ENCODE data around the gene IFIH1.

Gene IFIH1

DNA sequence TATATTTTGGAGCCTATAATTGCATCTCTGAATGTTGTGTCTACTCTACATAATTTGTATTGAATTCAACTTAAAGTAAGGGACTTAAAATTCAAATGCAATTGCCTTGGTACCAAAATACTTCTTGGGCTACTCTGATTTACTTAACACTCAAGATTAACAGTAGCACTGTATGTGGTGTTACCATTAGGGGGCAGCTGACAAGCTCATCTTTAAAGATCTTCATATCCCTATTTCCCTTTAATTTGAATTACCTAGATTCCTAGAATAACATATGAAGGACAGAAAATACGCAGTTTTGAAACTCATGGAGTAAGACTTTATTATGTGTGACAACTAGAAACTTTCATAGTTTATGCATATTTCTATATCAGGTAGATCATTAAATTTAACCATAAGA, 37.8 kb downstream of the IFIH1 start:
- WGBS (ENCODE audit: extremely low coverage, insufficient coverage, insufficient read length) = no CpG with 5 or more reads among the region's 1 CpG
- H3K23ac ChIP-seq (ENCODE audit: low read length) = no peak overlapping the region
- no peak overlapping the region for H3K27ac ChIP-seq (ENCODE audit: low read depth, low read length)
- H3K14ac ChIP-seq (ENCODE audit: low read length) = no peak overlapping the region
- peaks cover 2% of the 10 kb centered on the region for H3K79me1 ChIP-seq (ENCODE audit: low read length)
- H3K36me3 ChIP-seq (ENCODE audit: control insufficient read depth in 1 of 2, insufficient read depth in 2 of 2, low read length in 2 of 2) = no peaks in the 10 kb centered on the region
- H3K9me3 ChIP-seq (ENCODE audit: insufficient read depth, low read depth, low read length) = no peaks in the 10 kb centered on the region
- no peak overlapping the region for H2BK5ac ChIP-seq (ENCODE audit: low read depth, low read length, poor library complexity)
- H2AFZ ChIP-seq (ENCODE audit: insufficient read depth, low read length, poor library complexity) = no peak overlapping the region
- no peaks in the 10 kb centered on the region for H3K27me3 ChIP-seq (ENCODE audit: insufficient read depth, low read length)
- H2BK12ac ChIP-seq (ENCODE audit: low read length) = no peak overlapping the region
- H3K4me3 ChIP-seq (ENCODE audit: low read depth, low read length) = no peak overlapping the region
- no peaks in the 10 kb centered on the region for H3K79me2 ChIP-seq (ENCODE audit: control insufficient read depth, insufficient read depth, low read length, poor library complexity)
- H4K91ac ChIP-seq (ENCODE audit: low read depth, low read length) = no peak overlapping the region
- no peak overlapping the region for H3K4ac ChIP-seq (ENCODE audit: low read depth, low read length)
- no peak overlapping the region for H3K18ac ChIP-seq (ENCODE audit: low read length)
- no peak overlapping the region for H2BK120ac ChIP-seq (ENCODE audit: insufficient read depth, low read length, poor library complexity)
- no peak overlapping the region for H3K9ac ChIP-seq (ENCODE audit: low read length)
- H3K4me1 ChIP-seq (ENCODE audit: control insufficient read depth in 1 of 2, insufficient read depth in 2 of 2, low read length in 2 of 2) = no peaks in the 10 kb centered on the region
- no peak overlapping the region for H4K12ac ChIP-seq (ENCODE audit: low read depth, low read length)
- no peak for DNase-seq
- H4K8ac ChIP-seq (ENCODE audit: low read depth, low read length) = no peak overlapping the region
- H3K4me2 ChIP-seq (ENCODE audit: low read length) = no peak overlapping the region
- H2AK5ac ChIP-seq (ENCODE audit: low read length) = no peak overlapping the region

DNA sequence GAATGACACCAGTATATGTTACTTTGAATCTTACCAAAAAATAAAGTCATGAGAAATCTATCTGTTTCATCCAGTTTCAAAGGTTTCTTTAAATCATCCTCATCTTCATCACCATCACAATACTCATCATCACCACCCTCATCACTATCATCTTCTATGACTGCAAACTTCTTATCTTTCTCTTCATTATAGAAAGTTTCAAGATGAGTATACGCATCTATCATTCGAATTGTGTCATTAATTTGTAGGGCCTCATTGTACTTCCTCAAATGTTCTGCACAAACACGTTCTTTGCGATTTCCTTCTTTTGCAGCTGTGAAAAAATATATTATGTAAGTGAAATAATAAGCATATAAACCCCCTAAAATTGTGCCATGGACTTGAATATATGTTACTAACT, 41.1 kb downstream of the IFIH1 start:
- DNase-seq = no peak
- H3K79me2 ChIP-seq (ENCODE audit: control insufficient read depth, insufficient read depth, low read length, poor library complexity) = no peaks in the 10 kb centered on the region
- no peak overlapping the region for H4K91ac ChIP-seq (ENCODE audit: low read depth, low read length)
- H2AFZ ChIP-seq (ENCODE audit: insufficient read depth, low read length, poor library complexity) = no peak overlapping the region
- WGBS (ENCODE audit: extremely low coverage, insufficient coverage, insufficient read length) = no CpG with 5 or more reads among the region's 4 CpGs
- no peaks in the 10 kb centered on the region for H3K36me3 ChIP-seq (ENCODE audit: control insufficient read depth in 1 of 2, insufficient read depth in 2 of 2, low read length in 2 of 2)
- H4K12ac ChIP-seq (ENCODE audit: low read depth, low read length) = no peak overlapping the region
- H3K4ac ChIP-seq (ENCODE audit: low read depth, low read length) = no peak overlapping the region
- H3K9ac ChIP-seq (ENCODE audit: low read length) = no peak overlapping the region
- no peaks in the 10 kb centered on the region for H3K9me3 ChIP-seq (ENCODE audit: insufficient read depth, low read depth, low read length)
- no peak overlapping the region for H3K4me2 ChIP-seq (ENCODE audit: low read length)
- H3K27ac ChIP-seq (ENCODE audit: low read depth, low read length) = no peak overlapping the region
- no peak overlapping the region for H2BK5ac ChIP-seq (ENCODE audit: low read depth, low read length, poor library complexity)
- no peak overlapping the region for H3K14ac ChIP-seq (ENCODE audit: low read length)
- H3K79me1 ChIP-seq (ENCODE audit: low read length) = peaks cover 5% of the 10 kb centered on the region
- H2BK12ac ChIP-seq (ENCODE audit: low read length) = no peak overlapping the region
- no peak overlapping the region for H4K8ac ChIP-seq (ENCODE audit: low read depth, low read length)
- H3K27me3 ChIP-seq (ENCODE audit: insufficient read depth, low read length) = no peaks in the 10 kb centered on the region
- no peak overlapping the region for H3K18ac ChIP-seq (ENCODE audit: low read length)
- no peak overlapping the region for H2AK5ac ChIP-seq (ENCODE audit: low read length)
- H2BK120ac ChIP-seq (ENCODE audit: insufficient read depth, low read length, poor library complexity) = no peak overlapping the region
- H3K4me1 ChIP-seq (ENCODE audit: control insufficient read depth in 1 of 2, insufficient read depth in 2 of 2, low read length in 2 of 2) = no peaks in the 10 kb centered on the region
- no peak overlapping the region for H3K23ac ChIP-seq (ENCODE audit: low read length)
- no peak overlapping the region for H3K4me3 ChIP-seq (ENCODE audit: low read depth, low read length)

DNA sequence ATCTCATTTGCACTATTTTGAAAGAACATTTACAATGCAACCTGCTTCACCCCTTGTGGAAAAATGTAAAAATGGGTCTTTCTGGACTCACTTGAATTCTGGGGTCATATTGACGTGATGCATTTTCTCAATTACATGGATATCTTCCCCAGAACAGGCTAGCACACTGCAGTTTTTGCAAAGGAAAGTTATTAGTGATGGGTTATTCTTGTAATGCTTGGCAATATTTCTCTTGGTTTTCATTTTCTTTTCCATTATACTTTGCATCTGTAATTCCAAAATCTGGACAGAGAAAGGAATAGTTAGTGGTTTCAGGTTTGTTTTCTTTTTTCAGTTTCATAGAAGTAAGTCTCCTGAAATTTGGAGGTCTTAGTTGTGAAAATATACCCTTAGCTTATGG, 50.5 kb downstream of the IFIH1 start:
- no peak overlapping the region for H3K23ac ChIP-seq (ENCODE audit: low read length)
- no peak overlapping the region for H4K8ac ChIP-seq (ENCODE audit: low read depth, low read length)
- no peak for DNase-seq
- no peak overlapping the region for H2BK12ac ChIP-seq (ENCODE audit: low read length)
- no peak overlapping the region for H3K14ac ChIP-seq (ENCODE audit: low read length)
- H3K27me3 ChIP-seq (ENCODE audit: insufficient read depth, low read length) = no peaks in the 10 kb centered on the region
- H3K27ac ChIP-seq (ENCODE audit: low read depth, low read length) = no peak overlapping the region
- no peak overlapping the region for H4K91ac ChIP-seq (ENCODE audit: low read depth, low read length)
- no peak overlapping the region for H2BK120ac ChIP-seq (ENCODE audit: insufficient read depth, low read length, poor library complexity)
- H3K4ac ChIP-seq (ENCODE audit: low read depth, low read length) = no peak overlapping the region
- no peak overlapping the region for H2AK5ac ChIP-seq (ENCODE audit: low read length)
- H2AFZ ChIP-seq (ENCODE audit: insufficient read depth, low read length, poor library complexity) = no peak overlapping the region
- H3K4me1 ChIP-seq (ENCODE audit: control insufficient read depth in 1 of 2, insufficient read depth in 2 of 2, low read length in 2 of 2) = peaks cover 0 to 4% of the 10 kb centered on the region in 2 experiments
- H3K36me3 ChIP-seq (ENCODE audit: control insufficient read depth in 1 of 2, insufficient read depth in 2 of 2, low read length in 2 of 2) = no peaks in the 10 kb centered on the region
- H4K12ac ChIP-seq (ENCODE audit: low read depth, low read length) = no peak overlapping the region
- no peak overlapping the region for H3K4me3 ChIP-seq (ENCODE audit: low read depth, low read length)
- H3K9me3 ChIP-seq (ENCODE audit: insufficient read depth, low read depth, low read length) = no peaks in the 10 kb centered on the region
- no peak overlapping the region for H3K4me2 ChIP-seq (ENCODE audit: low read length)
- H3K79me1 ChIP-seq (ENCODE audit: low read length) = peaks cover 4% of the 10 kb centered on the region
- H2BK5ac ChIP-seq (ENCODE audit: low read depth, low read length, poor library complexity) = no peak overlapping the region
- H3K9ac ChIP-seq (ENCODE audit: low read length) = no peak overlapping the region
- H3K79me2 ChIP-seq (ENCODE audit: control insufficient read depth, insufficient read depth, low read length, poor library complexity) = no peaks in the 10 kb centered on the region
- no peak overlapping the region for H3K18ac ChIP-seq (ENCODE audit: low read length)
- WGBS (ENCODE audit: extremely low coverage, insufficient coverage, insufficient read length) = no CpG with 5 or more reads among the region's 1 CpG

DNA sequence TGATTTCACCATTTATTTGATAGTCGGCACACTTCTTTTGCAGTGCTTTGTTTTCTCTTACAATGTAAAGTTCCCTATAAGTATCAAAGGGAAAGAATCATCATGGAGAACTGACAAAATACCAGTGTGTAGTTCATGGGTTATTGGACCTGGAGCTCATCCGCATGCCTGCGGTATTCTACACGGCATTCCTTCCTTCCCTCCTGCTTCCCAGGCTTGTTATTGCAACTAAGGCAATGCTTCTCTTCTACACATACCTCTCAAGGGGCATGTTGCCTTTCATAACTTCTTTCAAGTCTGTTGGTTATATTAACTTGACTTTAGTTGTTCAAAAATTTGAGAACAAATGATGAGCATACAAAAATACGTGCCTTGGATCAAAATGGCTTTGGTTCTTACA, 51.0 kb downstream of the IFIH1 start:
- Histone ChIP-seq H3K4ac (ENCODE audit: low read depth, low read length) (no peak overlapping the region), H3K27me3 (ENCODE audit: insufficient read depth, low read length) (no peaks in the 10 kb centered on the region), H2BK5ac (ENCODE audit: low read depth, low read length, poor library complexity) (no peak overlapping the region), H2AFZ (ENCODE audit: insufficient read depth, low read length, poor library complexity) (no peak overlapping the region), H2BK120ac (ENCODE audit: insufficient read depth, low read length, poor library complexity) (no peak overlapping the region), H3K18ac (ENCODE audit: low read length) (no peak overlapping the region), H2BK12ac (ENCODE audit: low read length) (no peak overlapping the region), H3K79me1 (ENCODE audit: low read length) (peaks cover 2% of the 10 kb centered on the region), H3K27ac (ENCODE audit: low read depth, low read length) (no peak overlapping the region), H4K12ac (ENCODE audit: low read depth, low read length) (no peak overlapping the region), H2AK5ac (ENCODE audit: low read length) (no peak overlapping the region), H4K8ac (ENCODE audit: low read depth, low read length) (no peak overlapping the region), H3K9ac (ENCODE audit: low read length) (no peak overlapping the region), H3K4me3 (ENCODE audit: low read depth, low read length) (no peak overlapping the region), H3K4me1 (ENCODE audit: control insufficient read depth in 1 of 2, insufficient read depth in 2 of 2, low read length in 2 of 2) (peaks cover 0 to 4% of the 10 kb centered on the region in 2 experiments), H3K9me3 (ENCODE audit: insufficient read depth, low read depth, low read length) (no peaks in the 10 kb centered on the region), H3K4me2 (ENCODE audit: low read length) (no peak overlapping the region), H3K14ac (ENCODE audit: low read length) (no peak overlapping the region), H3K36me3 (ENCODE audit: control insufficient read depth in 1 of 2, insufficient read depth in 2 of 2, low read length in 2 of 2) (no peaks in the 10 kb centered on the region), H4K91ac (ENCODE audit: low read depth, low read length) (no peak overlapping the region), H3K79me2 (ENCODE audit: control insufficient read depth, insufficient read depth, low read length, poor library complexity) (no peaks in the 10 kb centered on the region), H3K23ac (ENCODE audit: low read length) (no peak overlapping the region)
- DNase-seq = no peak
- no CpG with 5 or more reads among the region's 5 CpGs for WGBS (ENCODE audit: extremely low coverage, insufficient coverage, insufficient read length)

DNA sequence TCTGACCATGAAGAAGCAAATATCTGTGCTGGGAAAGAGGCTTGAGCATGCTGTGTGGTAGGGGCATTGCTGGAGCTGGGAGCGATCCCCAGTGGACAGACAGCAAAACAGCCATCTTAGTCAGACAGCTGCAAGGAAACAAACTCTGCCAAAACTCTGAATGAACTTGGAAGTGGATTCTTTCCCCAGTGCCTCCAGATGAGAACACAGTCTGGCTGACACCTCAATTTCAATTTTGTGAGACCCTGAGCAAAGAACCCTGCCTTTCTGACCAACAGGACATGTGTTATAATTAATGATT, 52.1 kb downstream of the IFIH1 start:
- Histone ChIP-seq H4K12ac (ENCODE audit: low read depth, low read length) (no peak overlapping the region), H3K9ac (ENCODE audit: low read length) (no peak overlapping the region), H4K8ac (ENCODE audit: low read depth, low read length) (no peak overlapping the region), H3K9me3 (ENCODE audit: insufficient read depth, low read depth, low read length) (no peaks in the 10 kb centered on the region), H3K79me2 (ENCODE audit: control insufficient read depth, insufficient read depth, low read length, poor library complexity) (no peaks in the 10 kb centered on the region), H4K91ac (ENCODE audit: low read depth, low read length) (no peak overlapping the region), H3K27me3 (ENCODE audit: insufficient read depth, low read length) (no peaks in the 10 kb centered on the region), H3K4me2 (ENCODE audit: low read length) (no peak overlapping the region), H3K4me1 (ENCODE audit: control insufficient read depth in 1 of 2, insufficient read depth in 2 of 2, low read length in 2 of 2) (peaks cover 3 to 7% of the 10 kb centered on the region in 2 experiments), H3K4me3 (ENCODE audit: low read depth, low read length) (no peak overlapping the region), H3K14ac (ENCODE audit: low read length) (no peak overlapping the region), H3K27ac (ENCODE audit: low read depth, low read length) (no peak overlapping the region), H2BK12ac (ENCODE audit: low read length) (no peak overlapping the region), H3K4ac (ENCODE audit: low read depth, low read length) (no peak overlapping the region), H2BK5ac (ENCODE audit: low read depth, low read length, poor library complexity) (no peak overlapping the region), H3K36me3 (ENCODE audit: control insufficient read depth in 1 of 2, insufficient read depth in 2 of 2, low read length in 2 of 2) (no peaks in the 10 kb centered on the region), H2AK5ac (ENCODE audit: low read length) (no peak overlapping the region), H2AFZ (ENCODE audit: insufficient read depth, low read length, poor library complexity) (no peak overlapping the region), H2BK120ac (ENCODE audit: insufficient read depth, low read length, poor library complexity) (no peak overlapping the region), H3K18ac (ENCODE audit: low read length) (no peak overlapping the region), H3K23ac (ENCODE audit: low read length) (no peak overlapping the region), H3K79me1 (ENCODE audit: low read length) (peaks cover 4% of the 10 kb centered on the region)
- no CpG with 5 or more reads among the region's 1 CpG for WGBS (ENCODE audit: extremely low coverage, insufficient coverage, insufficient read length)
- no peak for DNase-seq

Measured in trophoblast cell (in vitro differentiated cells and primary cell).